ENCODE results near the gene TNRC6A. TPM values are rescaled to one million over a fixed set of nuclear protein-coding genes. Genes with fewer than 3 reads are reported as not detected.
"Not testable (repeated sequence)": the region's sequence is repeated elsewhere in the genome, so short reads cannot be mapped to it uniquely, and the experiment has no call there.

TNRC6A gene
- polyA plus RNA-seq, 5 donors: 45.7 to 76.2 (median 72.9) TPM

- no peak for DNase-seq
Observed at GRCh38 chr16:24810951-24811843, 81.7 kb downstream of the TNRC6A start.

- not testable (repeated sequence) for DNase-seq
Observed at GRCh38 chr16:24812813-24813212, 83.4 kb downstream of the TNRC6A start.

- DNase-seq: no peak
Observed at GRCh38 chr16:24815021-24815420, 85.6 kb downstream of the TNRC6A start.

- DNase-seq: no peak
Observed at GRCh38 chr16:24816688-24817087, 87.2 kb downstream of the TNRC6A start.

- peak; percentile 49 to 66 for DNase-seq
Observed at GRCh38 chr16:24819462-24820040, 90.1 kb downstream of the TNRC6A start.

GRCh38 chr16:24820522-24820921 is 91.1 kb downstream of the TNRC6A start:
- DNase-seq: no peak

GRCh38 chr16:24821129-24821528 is 91.7 kb downstream of the TNRC6A start:
- DNase-seq: no peak

GRCh38 chr16:24822542-24822941 is 93.1 kb downstream of the TNRC6A start:
- DNase-seq: no peak

- no peak for DNase-seq
Observed at GRCh38 chr16:24822974-24823373, 93.5 kb downstream of the TNRC6A start.

GRCh38 chr16:24825696-24826095 is 96.2 kb downstream of the TNRC6A start:
- no peak for DNase-seq

- peak in 1 of 2 donors; percentile 20 for DNase-seq
Observed at GRCh38 chr16:24826096-24826690, 96.7 kb downstream of the TNRC6A start.

GRCh38 chr16:24826817-24827566 is 97.5 kb downstream of the TNRC6A start:
- no peak for DNase-seq

GRCh38 chr16:24829153-24829552 is 99.7 kb downstream of the TNRC6A start:
- DNase-seq: no peak

GRCh38 chr16:24833352-24833751 is 103.9 kb downstream of the TNRC6A start:
- no peak for DNase-seq

- DNase-seq: no peak
Observed at GRCh38 chr16:24834459-24835335, 105.2 kb downstream of the TNRC6A start.

GRCh38 chr16:24836836-24837235 is 107.4 kb downstream of the TNRC6A start:
- no peak for DNase-seq

- DNase-seq: no peak
Observed at GRCh38 chr16:24837969-24838368, 108.5 kb downstream of the TNRC6A start.

- DNase-seq: no peak
Observed at GRCh38 chr16:24838554-24839266, 109.3 kb downstream of the TNRC6A start.

- DNase-seq: no peak
Observed at GRCh38 chr16:24839347-24839972, 110.0 kb downstream of the TNRC6A start.

- no peak for DNase-seq
Observed at GRCh38 chr16:24841291-24841690, 111.8 kb downstream of the TNRC6A start.

All from right lung (tissue), 5 donors.